GM18868 (cell line): Measurements from ENCODE around the gene C10orf105.

Source experiments
- ATAC-seq: cut with Tn5 transposase; IDR thresholded peaks from one replicate; pipeline ENCODE4 v1.9.1; 2021; ENCODE audit warnings: mild to moderate bottlenecking, moderate library complexity; ENCODE audit not compliant: unreplicated experiment

C10orf105 gene

DNA sequence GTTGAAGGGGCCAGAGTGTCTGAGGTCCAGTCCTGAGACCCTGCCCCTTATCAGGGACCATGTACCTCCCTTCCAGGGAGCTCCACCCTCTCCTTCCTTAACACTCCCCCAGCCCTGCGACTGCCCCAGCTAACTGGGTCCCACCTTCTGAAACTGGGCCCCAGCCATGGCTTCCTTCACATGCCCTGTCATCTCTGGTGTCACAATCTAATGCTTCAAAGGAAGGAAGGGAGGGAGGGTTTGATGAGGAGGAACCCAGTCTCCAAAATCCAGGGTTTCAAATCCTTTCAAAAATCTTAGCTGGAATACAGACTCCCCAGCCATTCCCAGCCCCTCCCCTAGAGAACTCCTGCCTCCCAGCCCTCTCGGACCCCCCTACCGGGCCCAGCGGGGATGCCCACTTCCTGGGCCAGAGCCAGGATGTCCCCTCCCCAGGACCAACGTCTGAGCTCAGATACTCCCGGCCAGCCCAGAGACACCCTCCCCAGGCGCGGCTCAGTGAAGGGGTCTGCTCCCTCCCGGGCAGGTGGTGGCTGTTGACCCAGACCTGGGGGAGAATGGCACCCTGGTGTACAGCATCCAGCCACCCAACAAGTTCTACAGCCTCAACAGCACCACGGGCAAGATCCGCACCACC, 18.0 kb downstream of the C10orf105 start:
- ATAC-seq = no peak

GRCh38 chr10:71700731-71701368, 18.7 kb downstream of the C10orf105 start:
- ATAC-seq = no peak

GRCh38 chr10:71698737-71699136, 20.8 kb downstream of the C10orf105 start:
- no peak for ATAC-seq

DNA sequence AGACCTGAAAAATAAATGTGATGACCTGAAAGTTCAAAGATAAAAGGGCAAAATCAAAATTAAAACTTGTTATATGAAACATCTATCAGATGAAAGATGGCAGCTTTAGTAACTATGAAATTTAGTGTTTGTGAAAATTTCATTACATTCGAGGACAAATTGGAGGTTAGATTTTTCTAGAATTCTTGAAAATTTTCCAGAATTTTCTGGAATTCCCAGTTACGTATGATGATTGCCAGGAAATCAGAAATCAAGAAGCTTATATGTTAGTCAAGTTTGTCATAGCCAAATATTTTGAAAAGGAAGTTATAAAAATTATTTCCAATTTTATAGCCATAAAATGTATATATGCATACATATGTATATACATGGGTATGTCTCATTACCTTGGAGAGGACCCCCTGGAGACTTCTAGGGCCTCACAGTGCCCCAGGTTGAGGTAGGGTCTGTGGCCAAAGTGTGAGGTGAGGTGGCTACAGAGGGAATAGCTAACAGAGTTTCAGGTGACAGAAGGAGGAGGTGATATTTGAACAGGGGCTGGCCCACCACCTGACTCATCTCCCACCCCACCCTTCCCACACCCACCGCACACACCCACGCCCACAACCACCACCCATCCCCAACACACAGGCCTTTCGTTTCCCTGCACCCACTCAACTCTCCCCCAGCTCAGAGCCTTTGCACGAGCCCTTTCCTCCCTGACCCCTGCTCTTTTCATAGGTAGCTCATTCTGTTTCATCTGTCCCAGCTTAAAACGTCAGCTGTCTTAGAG, 21.5 kb downstream of the C10orf105 start:
- ATAC-seq = no peak

- no peak for ATAC-seq
These were observed 22.8 kb downstream of the C10orf105 start for GRCh38 chr10:71696628-71697326.

DNA sequence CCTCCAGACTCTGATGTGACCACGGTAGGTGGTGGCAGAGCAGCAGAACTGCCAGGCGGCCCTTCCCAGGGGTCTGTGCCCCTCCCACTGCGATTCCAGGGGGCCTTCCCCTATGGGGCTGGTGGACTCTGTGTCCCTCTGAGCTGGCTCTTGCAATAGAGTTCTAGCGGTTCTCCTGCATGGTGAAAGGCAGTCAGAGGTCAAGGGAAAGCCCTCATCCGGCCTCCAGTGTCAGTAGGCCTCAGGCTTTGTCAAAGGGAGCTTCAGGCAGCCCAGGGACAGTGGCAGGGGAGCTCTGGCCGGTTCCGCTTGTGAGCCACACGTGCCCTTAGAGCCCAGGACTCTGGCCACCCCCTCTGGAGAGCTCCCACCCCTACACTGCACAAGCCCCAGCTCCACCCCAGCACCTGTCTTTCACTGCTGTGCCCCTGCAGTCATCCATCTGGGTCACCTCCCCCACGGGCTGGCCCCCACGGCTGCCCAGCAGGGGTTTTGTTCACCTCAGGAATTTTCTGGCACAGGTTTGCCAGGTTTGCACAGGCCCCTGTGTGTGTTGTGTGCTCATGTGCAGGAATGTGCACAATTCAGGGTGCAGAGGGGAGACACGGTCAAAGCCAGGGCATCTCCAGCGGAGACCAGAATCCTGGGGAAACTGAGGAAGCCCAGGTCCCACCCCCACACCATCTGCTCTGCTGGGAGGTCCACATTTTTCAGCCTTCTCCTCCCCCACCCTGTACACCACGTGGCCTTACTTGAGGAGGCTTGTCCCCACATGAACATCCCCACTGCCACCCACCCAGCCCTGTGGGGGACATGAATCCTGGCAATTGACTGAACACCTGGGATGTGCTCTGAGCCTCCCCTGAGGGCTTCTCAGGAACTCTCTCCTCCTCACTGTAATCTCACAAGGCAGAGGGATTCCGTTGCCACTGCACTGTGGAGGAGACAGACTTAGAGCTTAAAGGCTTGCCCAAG, 23.8 kb downstream of the C10orf105 start:
- no peak for ATAC-seq

GRCh38 chr10:71694567-71694968, 25.0 kb downstream of the C10orf105 start:
- peak; percentile 87 for ATAC-seq

DNA sequence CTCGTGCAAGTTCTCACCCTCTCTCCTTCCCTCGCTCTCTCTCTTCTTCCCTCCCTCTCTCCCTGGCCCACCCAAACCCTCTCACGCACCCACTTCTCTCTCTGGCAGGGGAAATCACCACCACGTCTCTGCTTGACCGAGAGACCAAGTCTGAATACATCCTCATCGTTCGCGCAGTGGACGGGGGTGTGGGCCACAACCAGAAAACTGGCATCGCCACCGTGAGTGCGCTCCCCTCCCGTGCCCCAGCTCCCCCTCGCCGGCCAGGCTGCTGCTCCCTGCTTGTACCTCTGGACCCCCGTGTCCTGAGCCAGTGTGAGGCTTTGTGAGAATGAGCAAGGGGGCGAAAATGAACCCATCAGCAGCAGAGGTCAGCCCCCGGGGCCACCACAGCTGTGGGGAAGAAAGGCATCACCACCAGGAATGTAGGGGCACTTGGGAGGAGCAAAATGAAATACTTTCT, 25.5 kb downstream of the C10orf105 start:
- ATAC-seq = no peak

DNA sequence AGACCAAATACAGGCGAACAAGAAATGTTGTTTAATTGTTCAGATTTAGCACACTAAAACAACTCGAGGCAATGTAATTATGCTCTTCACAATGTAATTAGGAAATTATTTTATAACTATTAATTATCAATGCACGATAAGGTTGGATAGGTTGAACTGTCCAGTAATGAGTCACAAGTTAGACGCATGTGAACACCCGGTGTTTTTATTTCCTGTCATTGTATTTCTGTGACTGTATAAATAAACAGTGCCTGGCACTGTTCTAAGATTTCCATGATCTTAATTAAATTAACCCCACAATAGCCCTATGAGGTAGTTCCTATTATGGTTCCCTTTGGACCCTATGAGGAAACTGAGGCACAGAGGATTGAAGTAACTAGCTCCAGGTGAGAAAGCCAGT, 26.2 kb downstream of the C10orf105 start:
- no peak for ATAC-seq

DNA sequence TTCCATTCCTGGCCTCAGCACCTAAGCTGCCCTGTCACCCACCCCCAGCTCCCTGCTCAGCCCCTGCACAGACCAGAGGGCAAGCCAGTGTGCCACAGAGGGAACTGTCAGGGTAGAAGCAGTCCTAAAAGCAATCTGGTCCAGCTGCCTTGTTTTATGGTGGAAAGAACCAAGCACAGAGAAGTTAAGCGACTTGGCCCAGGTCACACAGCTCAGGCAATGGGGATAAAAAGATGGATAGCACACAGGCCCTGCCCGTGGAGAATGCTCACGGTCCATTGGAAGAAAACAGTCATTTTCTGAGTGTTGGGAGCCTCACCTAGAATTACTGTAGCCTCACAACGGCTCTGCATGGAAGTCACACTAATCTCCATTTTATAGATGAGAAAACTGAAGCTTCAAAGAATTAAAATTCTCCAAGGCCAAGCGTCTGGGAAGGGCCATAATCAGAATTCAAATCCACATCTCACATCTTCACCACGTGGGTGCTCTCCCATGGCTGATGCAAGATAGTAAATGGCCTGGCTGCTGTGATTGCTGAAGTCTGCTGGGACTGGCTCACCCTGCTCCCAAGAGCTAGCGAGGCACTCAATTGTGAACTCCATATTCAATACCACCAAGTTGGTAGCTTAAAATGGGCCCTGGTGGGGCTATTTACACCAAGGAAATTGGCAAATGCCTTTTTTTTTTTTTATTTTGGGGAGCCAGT, 26.8 kb downstream of the C10orf105 start:
- ATAC-seq = no peak

GRCh38 chr10:71691405-71691804, 28.2 kb downstream of the C10orf105 start:
- ATAC-seq = no peak

DNA sequence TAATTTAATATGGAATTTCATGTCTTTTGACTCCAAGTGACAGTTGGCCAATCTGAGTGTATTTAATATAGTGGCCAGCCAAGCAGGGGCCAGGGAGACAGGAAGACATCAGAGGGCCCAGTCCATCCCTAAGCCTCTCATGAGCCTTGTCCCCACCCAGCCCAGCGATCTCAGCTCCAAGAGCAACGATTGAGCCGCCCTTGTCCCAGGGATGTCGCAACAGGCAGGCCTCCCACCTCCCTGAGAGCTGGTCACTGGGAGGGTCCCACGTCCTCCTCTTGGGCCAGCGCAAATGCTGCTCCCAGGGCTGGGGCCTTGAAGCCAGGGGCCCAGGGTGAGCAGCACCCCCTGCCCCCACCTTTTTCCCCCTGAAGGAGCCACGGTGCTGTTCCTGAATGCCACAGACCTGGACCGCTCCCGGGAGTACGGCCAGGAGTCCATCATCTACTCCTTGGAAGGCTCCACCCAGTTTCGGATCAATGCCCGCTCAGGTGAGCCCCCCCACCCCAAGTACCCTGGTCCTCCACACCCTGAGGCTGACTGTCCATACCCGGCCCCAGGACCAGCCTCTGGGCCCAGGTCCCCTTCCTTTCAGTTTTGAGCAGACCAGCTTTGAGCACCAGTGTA, 29.4 kb downstream of the C10orf105 start:
- ATAC-seq = no peak

GRCh38 chr10:71688256-71688655, 31.3 kb downstream of the C10orf105 start:
- no peak for ATAC-seq

GRCh38 chr10:71687480-71687879, 32.1 kb downstream of the C10orf105 start:
- ATAC-seq = no peak

DNA sequence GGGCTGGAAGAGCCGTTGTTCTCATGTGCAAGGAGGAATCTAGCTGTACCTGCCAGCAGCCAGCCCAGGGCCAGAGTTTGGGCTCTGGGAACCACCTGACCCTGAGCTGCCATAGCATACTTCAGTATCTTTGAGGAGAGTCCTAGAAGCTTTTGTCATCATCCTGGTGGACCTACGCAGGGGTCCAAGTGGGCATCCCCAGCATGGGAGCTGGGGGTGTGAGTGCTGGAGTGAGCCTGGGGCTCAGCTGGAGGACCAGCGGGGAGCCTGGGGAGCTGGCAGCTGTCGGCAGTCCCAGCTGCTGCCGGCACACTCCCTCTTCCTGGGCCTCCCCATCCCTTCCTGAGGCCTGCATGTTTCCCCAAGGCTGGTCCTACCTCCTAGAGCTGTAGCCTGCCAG, 32.5 kb downstream of the C10orf105 start:
- no peak for ATAC-seq

- no peak for ATAC-seq
These were observed 33.9 kb downstream of the C10orf105 start for GRCh38 chr10:71685554-71686232.

DNA sequence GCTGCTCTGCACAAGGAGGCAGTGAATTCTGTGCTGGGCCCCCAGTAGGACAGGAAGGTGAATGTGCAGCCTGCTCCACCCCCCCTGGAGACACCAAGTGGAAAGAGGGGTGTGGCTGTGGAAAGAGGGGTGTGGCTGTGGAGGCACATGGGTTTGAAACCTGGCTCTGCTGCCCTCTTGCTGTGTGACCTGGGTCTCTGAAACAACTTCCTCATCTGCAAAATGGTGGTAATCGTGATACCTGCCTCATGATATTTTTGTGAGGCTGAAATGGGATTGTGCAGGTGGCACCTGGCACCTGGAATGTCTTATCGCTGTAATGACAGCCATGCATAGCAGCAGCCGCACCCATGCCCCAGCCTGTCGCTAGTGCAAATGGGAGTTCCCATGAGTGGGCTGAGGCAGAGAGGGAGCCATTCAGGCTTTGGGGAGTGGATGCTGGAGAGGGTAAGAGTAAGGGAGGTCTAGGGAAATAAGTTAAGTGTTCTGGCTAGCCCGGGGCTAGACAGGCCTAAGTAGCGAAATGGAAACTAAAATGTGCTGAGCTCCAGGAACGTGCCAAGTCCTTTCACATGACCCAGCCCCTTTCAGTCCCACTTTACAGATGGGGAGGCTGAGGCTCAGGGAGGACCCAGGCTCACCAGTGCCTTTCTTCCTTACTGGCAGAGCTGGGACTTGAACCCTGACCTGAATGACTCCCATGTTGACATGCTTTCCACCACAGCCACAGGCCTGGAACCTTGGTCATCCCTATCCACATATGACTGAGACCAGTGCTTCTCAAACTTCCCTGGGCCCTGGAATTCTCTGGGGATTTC, 35.0 kb downstream of the C10orf105 start:
- no peak for ATAC-seq

DNA sequence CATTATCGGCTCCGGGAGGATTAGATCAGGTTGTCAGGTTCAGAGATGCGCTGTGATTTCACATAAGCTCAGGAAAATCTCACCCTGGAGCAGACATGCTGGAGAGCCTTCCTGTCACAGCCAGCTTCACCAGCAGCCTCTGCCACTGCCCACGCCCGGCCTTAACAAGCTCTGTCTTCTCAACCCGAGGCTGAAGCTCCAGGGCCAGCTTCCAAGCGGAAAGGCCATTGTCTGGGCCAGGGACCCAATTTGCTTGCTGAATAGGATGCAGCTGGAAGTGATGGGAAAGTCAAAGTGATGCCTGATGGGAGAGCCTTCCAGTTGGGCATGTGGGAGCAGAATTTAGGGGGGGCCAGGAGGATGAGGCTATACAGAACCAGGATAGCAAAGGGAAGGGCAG, 36.3 kb downstream of the C10orf105 start:
- ATAC-seq = no peak
